GM18511 (cell line): ENCODE measurements around the gene DRICH1.
"Not testable (repeated sequence)": the region's sequence is repeated elsewhere in the genome, so short reads cannot be mapped to it uniquely, and the experiment has no call there.

ENCODE experiments used
- ATAC-seq: cut with Tn5 transposase; IDR thresholded peaks from one replicate; pipeline ENCODE4 v1.9.1; 2021; ENCODE audit warnings: mild to moderate bottlenecking, moderate library complexity; ENCODE audit not compliant: unreplicated experiment

DRICH1 gene

DNA sequence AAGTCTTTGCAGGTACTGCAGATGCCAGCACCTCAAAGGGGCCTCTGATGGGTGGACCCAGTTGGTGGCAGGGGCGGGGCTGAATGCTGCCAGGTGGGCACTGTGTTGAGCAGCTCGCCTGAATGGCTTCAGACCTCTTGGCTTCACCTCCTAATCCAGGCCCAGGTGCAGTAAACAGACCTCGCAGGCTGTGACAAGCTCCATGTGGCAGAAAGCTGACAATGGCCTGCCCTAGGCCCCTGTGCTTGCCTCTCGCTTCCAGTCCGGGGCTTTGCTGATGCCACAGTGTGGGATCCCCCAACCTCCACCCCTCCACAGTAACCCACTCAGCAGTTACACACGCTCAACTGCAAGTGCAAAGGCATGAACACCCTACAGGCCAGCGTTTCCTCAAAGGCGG, 61.4 kb downstream of the DRICH1 start:
- no peak for ATAC-seq

DNA sequence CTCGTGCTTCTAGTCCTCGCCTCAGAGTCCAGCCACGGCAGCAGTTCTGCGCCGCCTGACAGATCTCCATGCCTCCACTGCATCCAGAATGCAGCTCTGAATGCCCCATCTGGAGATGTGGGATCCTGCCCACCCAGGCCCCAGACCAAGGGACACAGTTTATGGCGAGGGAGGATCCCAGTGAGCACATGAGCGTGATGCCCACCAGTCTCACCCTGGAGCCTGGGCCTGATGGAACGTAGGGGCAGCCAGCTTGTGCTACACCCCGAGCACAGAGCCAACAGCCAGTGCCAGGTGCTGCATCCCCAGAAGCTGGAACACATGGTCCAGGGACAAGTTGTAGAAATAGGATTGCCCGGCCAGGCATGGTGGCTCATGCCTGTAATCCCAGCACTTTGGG, 62.4 kb downstream of the DRICH1 start:
- no peak for ATAC-seq

DNA sequence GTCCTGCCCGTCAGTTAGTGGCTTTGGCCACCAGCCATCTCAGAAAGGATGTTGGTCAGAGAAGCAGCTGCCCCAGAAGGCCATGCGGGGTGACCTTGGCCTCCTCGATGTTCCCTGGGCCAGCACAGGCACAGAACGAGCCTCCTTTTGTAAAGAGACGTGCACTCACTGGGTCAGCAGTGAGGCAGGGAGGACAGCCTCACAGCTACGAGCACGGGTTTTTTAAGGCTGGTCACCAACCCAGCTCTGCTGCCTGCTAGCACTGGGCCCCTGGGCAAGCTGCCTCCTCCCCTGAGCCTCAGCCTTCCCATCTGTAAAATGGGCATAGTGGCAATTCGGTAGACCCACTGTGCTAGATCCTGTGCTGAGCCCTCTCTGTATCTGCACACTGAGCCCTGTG, 62.8 kb downstream of the DRICH1 start:
- ATAC-seq = no peak

DNA sequence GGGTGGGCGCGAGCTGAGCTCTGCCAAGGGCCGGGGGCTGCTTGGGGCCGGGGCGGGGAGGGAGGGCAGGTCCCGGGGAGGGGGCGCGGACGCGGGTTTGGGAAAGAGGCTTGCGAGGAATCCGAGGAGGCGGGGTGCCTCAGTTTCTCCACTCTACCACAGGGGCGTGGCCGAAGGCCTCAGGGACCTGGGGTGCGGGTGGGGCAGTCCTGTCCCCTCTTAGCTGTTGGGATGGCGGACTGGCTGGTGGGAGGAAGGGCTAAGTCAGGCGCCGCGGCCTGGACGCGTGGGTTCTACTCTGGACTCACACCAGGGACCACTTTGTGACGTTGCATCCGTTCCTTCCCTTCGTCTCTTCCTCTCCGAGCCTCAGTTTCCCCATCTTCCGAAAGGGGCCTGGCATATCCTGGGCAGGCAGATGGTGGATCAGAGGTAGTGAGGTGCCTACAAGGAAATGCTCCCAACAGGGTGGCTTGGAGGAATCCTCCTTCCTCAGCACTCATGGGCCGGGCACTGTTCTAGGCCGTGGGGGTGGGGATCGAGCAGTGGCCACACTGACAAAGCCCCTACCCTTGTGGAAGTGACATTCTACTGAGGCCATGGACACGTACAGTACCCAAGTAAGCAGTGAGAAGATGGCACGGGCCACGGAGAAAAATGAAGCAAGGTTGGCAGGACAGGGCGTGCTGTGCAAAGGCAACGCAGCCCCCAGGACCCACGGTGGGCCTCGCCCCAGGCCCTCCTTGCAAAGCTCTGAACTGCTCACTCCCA, 65.2 kb downstream of the DRICH1 start:
- ATAC-seq = no peak

DNA sequence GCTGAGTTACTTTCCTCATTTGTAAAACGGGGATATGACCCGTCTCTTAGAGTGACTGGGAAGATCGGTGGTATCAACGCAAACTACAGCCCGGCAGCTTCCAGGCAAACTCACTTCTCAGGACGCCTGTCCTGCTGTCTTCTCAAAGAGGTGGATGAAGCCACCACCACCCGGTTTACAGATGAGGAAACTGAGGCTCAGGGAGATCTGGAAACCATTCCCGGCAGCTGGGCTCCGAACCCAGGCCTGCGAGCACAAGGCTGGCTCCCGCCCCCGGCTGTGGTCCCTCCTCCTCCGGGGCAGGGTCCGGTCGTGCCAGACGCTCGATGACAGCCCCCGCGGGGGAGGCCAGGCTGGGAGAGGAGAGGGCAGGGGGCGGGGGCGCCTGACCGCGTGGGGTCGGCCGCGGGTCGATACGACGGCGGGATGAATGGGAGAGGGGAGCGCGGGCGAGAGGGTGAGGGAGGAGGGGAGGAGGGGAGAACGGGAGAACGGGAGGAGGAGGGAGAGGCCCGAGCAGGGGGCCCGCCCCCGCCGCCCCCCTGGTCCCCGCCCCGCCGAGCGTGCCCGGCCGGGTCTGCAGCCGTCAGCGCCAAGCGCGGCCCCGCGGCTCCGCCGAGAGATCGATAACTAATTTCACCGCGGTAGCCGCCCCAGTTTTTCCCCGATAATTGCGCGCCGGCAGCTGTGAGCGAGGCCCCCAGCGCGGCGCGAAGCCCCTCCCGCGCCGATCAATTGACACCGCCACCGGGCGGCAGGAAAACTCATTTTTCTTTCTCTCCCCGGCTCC, 66.0 kb downstream of the DRICH1 start:
- ATAC-seq = no peak

DNA sequence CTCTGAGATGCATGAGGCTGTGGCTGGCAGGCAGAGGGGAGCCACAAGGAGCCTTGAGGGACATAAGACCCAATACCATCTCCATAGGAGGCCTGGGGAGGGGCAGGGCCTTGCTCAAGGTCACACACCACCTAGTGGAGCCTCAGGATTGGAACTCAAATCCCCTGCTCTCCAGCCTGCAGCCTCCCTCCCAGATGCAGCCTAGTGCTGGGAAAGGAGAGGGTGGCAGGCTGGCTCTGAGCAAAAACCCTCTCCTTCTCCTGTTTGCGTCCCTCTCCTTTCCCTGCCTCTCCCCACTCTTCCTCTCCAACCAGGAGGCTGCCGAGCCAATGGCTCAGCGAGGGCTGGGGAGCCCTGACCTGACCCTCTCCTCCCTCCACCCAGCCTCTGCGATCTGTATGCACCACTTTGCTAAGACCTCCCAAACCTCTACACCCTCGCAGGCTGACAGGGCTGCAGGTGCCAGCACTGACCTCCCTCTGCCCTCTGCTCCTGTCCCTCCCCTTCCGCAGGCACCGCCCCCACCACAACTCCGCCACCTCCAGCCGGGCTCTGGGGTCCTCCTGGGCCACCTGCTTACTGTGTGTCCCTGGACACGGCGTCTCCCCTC, 66.7 kb downstream of the DRICH1 start:
- ATAC-seq = no peak

DNA sequence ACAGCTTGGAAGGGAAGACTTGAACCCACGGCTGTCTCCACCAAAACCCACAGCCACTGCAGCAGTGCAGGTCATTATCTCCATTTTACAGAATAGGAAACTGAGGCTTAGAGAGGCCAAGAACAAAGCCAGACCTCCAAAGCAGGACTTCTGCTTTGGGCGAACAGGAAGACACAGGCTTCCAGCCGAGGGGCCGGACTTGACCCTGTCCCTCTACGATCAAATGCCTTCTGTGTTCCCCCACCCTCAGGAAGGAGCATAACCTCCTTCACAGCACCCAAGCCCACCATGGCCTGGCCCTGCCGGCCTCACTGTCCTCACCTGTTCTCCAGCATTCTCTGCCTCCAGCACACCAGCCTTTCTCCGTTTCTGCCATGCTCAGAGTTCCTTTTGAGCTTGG, 67.8 kb downstream of the DRICH1 start:
- no peak for ATAC-seq

DNA sequence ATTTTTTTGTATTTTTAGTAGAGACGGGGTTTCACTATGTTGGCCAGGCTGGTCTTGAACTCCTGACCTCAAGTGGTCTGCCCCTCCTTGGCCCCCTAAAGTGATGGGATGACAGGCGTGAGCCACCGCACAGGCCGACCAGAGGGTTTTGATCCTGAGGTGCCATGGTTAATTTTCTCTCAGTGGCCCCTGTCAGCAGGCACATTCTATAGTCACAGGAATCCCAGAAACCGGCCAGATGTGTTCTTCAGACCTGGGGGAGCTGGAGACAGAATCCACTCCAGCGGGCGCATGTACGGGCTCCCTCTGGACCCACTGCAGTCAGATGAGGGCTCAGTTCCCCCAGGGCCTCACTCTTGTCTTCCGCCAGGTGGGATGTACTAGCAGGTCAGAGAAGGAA, 69.0 kb downstream of the DRICH1 start:
- no peak for ATAC-seq

DNA sequence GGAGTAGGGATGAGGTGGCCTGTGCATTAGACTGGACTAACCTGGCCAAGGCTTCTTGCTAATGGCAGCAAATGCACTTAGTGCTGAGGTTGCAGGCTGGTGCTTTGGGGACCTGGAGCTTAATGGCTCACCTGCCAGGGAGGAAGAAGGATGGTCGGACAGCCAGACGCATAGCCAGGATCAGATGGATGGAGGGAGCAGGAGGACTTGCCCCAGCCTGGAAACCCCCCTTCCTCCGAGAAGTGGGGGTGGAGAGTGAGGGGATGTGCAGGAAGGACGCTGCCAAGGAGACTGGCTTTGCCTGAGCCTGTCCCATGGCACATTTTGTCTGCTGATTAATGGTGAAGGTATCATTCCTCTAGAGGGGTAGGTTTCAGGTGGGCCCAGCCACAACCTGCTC, 69.9 kb downstream of the DRICH1 start:
- ATAC-seq = no peak

DNA sequence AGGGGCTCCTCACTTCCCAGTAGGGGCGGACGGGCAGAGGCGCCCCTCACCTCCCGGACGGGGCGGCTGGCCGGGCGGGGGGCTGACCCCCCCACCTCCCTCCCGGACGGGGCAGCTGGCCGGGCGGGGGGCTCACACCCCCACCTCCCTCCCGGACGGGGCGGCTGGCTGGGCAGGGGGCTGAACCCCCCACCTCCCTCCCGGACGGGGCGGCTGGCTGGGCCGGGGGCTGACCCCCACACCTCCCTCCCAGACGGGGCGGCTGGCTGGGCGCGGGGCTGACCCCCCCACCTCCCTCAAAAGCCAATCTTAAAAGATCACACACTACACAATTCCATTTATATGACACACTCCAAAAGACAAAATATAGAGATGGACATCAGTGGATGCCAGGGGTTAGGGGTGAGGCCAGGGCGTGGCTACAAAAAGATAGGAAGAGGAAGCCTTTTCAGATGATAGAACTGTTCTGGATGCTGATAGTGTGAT, 71.1 kb downstream of the DRICH1 start:
- ATAC-seq = not testable (repeated sequence)

DNA sequence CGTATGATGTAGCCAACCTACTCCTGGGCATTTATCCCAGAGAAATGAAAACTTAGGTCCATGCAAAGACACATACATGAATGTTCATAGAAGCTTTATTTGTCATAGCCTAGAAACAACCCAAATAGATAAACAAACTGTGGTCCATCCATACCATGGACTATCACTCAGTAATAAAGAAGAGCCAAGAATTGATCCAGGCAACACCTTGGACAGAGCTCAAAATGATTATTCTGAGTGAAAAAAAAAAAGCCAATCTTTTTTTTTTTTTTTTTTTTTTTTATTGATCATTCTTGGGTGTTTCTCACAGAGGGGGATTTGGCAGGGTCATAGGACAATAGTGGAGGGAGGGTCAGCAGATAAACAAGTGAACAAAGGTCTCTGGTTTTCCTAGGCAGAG, 71.9 kb downstream of the DRICH1 start:
- ATAC-seq = not testable (repeated sequence)
